SKM-1 (cell line): ENCODE results near the gene RASAL1.
"Not testable (repeated sequence)": the region's sequence is repeated elsewhere in the genome, so short reads cannot be mapped to it uniquely, and the experiment has no call there.

Source experiments
- DNase-seq: peaks from one replicate; lab custom pipeline; 2025; ENCODE audit not compliant: unreplicated experiment; lab: John Stamatoyannopoulos, UW

Gene RASAL1

DNA sequence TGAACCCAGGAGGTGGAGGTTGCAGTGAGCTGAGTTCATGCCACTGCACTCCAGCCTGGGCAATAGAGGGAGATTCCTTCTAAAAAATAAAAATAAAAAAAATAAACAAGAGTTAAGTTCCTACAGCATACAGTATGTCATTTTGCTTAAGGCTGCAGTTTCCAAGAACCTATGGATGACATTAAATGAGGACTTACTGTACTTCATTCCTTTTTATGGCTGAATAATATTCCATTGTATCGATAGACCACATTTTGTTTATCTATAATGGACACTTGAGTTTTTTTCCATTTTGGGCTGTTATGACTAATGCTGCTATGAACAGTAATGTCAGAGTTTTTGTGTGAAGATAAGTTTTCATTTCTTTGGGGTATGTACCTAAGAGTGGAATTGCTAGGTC is 17.4 kb downstream of the RASAL1 start:
- no peak for DNase-seq

DNA sequence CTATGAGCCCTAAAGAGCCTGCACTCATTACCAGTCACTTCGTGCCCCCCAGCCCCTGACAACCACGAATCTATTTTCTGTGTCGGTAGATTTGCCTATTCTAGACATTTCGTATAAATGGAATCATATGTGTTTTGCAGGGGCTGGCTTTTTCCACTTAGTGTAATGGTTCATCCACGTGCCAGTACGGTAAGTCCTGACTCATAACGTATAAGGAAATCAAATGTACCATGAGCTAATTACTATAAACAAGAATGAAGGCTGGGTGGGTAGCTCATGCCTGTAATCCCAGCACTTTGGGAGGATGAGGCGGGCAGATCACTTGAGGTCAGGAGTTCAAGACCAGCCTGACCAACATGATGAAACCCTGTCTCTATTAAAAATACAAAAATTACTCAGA is 17.9 kb downstream of the RASAL1 start:
- not testable (repeated sequence) for DNase-seq

DNA sequence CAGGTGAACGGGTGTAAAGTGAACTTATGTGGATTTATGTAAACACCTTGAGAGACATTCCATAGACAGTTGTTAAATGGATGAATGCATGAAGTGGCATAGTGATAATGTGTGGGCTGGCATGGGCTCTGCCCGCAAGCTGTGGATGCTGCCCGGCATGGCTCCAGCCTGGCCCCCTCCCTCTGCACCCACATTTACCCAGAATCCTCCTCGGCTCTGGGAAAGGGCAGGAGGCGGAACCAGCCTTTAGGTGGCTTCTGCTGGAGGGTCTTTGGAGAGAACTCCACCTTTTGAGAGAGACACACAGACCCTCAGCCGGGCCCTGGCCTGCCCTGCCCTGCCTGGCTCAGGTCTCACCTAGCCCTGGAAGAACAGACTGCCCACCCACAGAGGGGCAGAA is 18.7 kb downstream of the RASAL1 start:
- no peak for DNase-seq

DNA sequence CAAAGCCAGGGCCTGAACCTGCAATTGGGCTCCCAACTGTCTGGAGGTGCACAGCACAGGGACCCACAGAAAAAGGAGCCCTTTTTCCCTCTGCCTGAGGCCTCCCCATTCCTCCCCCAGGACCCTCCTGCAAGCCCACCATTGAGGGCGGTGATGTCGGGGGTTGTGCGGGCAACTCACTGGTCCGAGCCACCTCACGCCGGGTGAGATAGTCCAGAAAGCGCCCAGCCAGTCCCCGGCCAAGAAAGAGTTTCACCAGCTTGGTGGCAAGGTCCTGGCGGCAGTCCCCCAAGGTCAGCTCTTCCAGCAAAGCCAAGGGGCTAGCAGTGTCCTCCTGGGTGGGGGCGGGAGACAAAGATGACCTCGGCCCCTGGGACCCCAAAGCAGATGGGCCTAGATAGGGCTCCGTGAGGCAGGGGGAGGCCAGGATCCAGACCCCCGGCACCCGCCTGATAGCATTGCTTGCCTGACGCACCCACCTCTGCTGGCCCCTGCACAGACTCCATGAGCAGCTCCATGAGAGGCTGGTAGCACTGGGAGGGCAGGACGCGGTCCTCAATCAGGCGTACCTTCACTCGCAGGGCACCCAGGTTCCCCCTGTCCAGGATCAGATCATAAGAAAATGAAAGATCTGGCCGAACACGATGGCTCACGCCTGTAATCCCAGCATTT is 20.0 kb downstream of the RASAL1 start:
- DNase-seq = no peak

DNA sequence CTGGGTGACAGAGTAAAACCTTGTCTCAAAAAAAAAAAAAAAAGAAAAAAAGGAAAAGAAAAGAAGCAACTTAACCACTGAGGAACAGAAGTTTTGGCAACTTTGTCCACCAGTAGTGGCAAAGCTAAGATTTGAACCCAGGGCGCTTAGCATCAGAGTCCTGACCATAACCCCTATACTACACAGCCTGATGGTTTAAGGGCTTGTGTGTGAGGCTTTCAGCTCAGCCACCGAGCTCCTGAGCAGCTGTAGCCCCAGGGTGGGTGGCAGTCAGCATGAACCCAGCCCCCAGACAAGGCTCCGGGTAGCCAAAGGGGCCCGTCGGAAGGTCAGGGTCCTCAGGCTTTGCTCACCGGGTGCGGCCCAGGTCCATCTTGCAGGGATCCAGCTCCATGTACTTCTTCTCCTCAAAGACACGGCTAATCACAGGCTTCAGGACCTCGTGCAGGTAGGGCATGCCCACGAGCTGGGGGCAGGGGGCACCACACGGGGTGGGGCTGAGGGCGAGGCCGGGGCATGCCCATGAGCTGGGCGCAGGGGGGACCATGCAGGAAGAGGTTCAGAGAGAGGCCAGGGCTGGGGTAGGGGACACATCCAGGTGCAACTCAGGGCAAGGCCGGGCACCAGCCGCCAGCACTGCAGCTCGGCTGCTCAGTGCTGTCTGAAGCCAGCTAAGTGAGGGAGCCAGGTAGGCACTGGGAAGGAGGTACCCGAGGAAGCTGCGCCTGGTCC is 20.9 kb downstream of the RASAL1 start:
- no peak for DNase-seq

DNA sequence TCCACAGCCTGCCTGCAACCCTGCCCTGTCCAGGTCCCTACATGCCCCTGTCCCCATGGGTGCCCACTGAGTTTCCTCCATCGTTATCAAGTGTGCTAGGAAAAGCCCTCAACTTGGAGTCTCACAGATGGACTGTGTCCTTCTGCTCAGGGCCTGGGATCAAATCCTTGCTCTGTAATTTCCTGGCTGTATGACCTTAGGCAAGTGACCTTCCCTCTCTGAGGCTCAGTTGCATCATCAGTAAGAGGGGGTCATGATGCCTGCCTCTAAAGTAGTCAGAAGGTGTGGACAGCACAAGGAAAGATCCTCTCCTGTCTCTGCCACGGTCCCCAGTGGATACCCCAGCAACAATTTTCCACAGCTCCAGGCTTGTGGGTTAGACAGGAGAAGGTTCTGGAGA is 22.2 kb downstream of the RASAL1 start:
- DNase-seq = no peak

DNA sequence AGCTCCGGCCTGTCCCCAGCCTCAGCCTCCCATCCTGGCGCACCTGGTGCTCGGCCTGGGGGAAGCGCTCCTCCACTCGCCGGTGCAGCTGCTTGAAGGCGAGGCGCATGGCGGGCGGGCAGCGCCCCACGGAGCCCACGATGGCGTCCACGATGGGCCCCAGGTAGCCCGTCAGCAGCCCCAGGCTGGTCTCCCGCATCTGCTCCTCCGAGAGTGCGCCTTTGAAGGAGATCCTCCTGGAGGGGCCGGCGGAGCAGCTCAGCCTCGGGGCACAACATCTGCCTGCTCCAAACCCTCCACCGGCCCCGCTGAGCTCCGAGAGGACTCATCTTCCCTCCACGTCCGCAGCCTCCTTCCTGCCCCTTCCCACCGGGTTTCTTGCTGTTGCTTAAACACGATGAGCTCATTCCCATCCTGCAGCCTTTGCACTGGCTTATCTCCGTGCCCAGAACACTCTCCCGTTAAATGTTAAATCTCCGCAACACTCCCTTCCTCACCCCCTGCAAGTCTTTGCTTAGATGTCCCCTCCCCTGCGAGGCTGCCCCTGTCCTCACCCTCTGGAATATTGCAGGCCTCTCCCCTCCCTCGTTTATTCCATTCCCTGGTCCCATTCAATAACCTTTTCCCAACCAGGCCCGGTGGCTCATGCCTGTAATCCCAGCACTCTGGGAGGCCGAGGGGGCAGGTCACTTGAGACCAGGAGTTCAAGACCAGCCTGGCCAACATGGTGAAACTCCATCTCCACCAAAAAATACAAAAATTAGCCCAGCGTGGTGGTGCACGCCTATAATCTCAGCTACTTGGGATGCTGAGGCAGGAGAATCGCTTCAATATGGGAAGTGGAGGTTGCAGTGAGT is 23.3 kb downstream of the RASAL1 start:
- DNase-seq = no peak

DNA sequence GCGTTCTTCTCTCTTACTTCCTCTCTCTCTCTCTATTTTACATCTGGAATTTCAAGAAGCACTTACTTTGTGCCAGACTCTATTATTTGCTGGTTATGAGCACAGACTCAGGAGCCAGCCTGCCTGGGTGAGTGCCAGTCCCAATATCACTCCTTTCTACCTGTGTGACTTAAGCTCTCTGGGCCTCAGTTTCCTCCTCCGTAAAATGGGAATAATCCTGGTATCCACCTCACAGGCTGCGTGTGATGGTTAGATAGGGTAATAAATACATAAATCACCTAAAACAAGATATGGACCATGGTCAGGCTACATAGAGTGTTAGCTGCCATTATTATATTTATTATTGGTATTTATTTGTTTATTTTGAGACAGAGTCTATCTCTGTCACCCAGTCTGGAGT is 24.3 kb downstream of the RASAL1 start:
- no peak for DNase-seq

DNA sequence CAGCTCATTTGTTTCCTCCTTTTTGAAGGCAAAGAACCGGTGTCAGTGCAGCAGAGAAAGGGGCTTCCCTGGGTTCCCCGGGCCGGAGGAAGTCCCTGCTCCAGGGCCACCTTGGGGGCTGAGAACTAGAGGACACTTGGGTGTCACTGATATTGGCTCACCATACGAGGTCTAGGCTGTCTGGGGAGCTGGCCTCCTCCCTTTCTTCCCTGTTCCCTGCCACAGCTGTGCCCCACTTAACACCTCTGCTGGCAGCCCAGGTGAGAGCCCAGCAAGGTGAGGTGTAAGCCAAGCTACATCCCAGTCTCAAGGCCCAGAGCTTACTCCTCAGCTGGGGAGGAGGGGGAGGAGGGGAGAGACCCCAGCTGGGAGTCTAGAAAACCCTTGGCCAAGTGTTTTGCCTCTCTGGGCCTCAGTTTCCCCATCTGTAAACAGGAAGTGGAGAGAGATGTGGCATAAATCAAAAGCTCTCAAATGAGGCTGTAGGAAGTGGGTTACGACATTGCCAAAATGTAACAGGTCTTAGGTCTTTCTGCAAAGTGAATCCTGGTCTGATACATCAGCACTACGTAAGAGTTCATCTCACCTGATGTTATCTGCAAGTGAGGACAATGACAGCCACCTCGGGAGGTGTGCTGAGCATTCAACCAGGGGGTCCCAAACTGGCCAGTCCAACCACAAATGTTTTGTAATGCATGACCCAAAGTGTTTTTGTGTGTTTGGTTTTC is 25.5 kb downstream of the RASAL1 start:
- DNase-seq = no peak

DNA sequence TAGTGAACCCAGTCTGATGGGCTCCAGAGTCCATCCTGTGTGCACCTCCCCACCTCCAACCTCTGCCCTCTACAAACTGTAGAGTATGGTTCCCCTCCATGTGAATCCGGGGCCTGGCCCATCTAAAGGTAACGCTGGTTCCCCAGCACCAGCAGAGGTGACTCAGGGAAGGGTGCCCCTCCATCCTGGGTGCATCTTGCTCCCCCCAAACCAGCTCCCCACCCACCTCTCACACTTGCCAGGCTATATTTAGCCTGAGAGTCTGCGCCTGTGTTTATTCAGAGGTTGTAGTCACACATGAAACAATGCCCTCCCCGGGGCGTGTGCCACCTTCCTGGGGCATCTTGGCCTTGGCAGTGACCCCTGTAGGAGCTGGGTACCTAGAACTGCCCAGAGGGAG is 26.2 kb downstream of the RASAL1 start:
- DNase-seq = no peak

DNA sequence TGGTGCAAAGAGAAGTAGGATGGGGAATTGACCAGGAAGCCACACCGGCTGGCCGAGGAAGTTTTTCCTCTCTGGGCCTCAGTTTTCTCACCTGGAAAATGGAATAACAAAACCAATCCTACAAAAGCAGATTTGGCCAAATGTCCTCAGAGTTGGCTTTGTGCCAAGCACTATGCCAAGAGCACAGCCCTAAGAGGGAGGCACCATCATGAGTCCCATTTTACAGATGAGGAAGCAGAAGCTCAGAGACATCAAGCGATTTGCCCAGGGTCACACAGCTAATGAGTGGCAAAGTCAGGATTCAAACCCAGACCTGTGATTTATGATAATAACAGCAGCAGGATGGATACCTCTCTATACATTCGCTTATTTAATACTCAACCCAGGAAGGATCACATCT is 27.3 kb downstream of the RASAL1 start:
- DNase-seq = no peak

DNA sequence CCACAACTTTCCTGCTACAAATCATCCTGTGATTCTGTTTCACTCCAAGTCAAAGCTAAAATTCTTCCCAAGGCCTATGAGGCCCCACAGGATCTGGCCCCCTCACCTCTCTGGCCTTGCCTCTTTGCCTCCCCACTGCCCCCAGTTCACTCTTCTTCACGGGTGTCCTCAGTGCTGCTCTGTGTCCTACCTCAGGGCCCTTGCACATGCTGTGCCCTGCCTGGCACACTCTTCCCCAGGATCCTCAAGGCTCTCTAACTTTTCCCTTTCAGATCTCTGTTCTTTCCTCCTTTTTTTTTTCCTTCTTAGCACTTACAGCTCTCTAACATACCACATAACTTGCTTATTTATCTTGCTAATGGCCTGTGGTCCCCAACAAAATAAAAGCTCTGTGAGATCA is 29.2 kb downstream of the RASAL1 start:
- DNase-seq = no peak

DNA sequence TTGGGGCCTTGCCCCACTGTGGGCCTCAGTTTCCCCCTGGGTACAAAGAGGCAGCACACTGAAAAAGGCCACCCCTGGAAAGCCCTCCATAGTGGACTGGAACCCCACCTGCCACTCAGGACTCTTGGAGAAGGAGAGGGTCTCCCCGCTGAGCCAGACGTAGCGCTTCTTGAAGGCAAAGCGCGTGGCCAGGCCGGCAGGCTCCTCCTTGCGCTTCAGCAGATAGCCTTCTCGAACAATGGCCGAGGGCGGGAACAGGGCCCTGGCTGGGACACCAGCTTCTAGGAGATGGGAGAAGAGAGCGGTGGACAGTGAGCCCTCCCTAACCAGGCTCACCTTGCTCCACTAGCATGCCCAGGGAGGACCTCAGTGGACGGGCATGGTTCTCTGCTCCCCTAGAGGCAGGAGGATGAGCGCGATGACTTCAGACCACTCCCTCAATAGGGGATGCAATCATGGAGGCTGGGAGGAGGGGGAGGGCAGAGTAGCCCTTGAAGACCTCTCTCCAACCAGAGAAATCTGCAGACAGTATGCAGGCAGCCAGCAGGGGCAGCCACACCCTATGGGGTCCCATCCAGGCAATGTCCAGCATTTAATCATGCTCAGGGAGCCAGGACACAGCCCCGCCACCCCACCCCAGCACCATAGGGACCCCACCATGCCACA is 29.8 kb downstream of the RASAL1 start:
- no peak for DNase-seq

DNA sequence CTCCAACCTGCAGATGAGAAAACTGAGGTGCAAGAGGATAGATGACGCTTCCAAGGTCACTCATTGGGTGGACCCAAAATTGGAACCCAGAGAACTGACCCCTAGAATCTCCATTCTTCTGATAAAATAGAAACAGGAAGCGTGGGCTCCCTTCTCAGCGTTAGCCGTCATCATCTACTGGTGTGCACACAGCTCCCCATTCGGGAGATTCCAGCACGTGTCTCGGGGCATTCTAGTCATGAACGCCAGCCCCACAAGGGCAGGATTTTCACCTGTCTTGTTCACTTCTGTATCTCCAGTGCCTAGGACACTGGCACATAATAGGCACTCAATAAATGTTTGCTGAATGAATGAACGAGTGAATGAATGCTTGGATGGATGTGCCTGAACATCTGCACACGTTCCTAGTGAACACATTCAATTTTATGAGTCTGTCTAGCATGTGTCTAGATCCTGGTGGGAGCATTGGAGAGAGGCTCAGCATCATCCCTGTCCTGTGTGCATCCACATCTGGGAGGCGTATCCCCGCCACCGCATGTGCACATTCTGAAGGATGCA is 30.5 kb downstream of the RASAL1 start:
- no peak for DNase-seq

DNA sequence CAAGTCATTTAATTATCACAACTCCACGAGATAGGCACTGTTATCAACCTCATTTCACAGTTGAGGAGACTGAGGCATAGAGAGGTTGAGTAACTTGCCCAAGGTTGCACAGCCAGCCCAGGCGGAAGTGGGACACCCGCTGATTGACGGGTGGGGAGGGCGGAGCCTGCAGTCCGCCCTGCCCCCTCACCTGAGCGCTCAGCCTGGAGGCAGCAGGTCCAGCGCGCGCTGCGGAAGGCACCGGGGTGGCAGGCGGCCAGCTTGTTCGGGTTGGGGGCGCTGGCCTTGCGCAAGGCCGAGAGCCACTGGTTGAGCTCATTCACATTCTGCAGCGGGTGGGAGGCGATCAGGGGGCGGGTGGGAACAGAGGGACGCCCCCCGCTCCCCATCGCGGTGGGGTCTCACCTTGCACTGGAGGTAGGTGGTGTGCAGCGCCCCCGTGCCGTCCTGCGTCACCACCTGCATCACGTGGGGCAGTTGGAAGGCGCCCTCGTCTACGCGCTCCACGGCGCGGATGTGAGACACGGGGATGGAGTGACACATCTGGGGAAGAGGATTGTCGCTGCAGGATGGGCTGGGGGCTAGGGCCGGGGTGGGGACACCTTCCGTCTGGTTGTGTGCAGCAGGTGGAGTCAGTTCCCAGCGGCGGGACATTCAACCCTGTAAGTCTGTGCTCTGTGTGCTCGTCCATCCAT is 31.7 kb downstream of the RASAL1 start:
- DNase-seq = no peak

DNA sequence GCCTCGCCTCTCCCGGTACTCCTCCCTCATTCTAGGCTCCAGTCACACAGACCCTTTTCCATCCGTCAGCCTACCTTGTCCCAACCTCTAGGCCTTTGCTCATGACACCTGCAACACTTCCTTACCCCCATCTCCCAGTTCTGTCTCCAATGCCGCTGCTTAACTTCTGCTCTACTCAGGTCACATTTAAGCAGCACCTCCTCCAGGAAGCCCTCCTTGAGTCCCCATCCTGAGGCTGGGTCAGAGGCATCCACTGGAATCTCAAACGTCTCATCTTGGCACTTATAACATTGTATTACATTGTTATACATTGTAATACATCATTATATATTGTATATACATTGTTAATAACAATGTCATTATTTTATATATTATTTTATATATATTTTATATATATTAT is 32.8 kb downstream of the RASAL1 start:
- DNase-seq = no peak

DNA sequence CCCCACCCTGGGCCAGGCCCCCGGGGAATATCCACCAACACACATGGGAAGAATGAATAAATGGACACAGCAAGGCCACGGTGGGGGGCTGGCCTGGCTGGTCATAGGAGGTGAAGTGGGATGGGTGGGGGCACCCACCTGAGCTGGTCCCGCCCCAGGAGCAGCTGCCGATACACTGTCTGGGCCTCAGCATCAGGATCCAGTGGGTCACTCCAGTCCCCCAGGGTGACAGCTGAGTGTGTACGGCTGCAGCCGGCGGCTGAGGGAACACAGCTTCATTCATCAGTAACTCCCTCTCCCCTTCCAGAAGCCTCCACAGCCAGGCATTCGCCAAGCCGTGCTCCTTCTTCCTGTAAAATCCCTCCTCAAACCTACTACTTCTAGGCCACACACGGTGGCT is 33.8 kb downstream of the RASAL1 start:
- DNase-seq = no peak

DNA sequence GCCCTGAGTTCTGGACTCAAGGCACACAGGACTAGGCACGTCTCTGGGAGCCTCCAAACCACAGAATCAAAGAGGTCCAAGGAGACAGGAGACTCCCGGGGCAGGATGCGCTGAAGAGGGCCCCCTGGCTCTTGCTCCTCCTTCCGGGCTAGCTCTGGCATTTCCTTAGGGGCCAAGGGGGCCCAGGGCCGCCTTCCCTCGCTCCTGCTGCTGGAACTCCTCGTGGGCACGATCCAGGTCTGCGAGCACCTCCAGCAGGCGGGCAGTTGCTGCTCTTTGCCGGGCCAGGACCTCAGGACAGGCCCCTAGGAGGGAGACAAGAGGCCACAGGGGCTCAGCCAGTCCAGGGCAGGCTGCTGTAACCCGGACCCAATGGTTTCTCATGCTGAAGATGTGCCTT is 35.8 kb downstream of the RASAL1 start:
- no peak for DNase-seq

DNA sequence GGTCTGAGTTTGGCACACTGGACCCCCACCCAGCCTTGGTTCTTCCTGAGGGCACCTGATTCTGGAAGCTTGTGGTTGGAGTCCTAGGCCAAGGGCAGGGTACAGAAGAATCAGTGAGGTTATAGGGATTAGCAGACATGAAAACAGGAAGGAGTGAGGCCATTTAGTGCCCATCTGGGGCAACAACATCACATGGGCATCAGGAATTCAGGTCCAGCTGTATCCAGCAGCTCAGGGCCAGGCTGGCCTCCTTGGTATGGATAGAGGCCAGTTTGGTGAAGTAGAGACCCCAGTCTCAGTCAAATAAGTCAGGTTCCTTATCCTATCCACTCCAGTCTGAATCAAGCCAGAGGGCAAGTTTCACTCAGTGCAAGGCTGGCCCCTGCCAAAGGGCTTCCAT is 36.2 kb downstream of the RASAL1 start:
- DNase-seq = no peak
